Activated CD8-positive, alpha-beta memory T cell treated with anti-CD3 and anti-CD28 coated beads for 4 hours (primary cell): ENCODE results near the gene BTBD17.

Source experiments
- DNase-seq, 2 donors: peaks; one replicate each; pipeline ENCODE4 v3.0.0-alpha.2; 2020; ENCODE audit warnings: low read depth in 2 of 2

BTBD17 gene

DNA sequence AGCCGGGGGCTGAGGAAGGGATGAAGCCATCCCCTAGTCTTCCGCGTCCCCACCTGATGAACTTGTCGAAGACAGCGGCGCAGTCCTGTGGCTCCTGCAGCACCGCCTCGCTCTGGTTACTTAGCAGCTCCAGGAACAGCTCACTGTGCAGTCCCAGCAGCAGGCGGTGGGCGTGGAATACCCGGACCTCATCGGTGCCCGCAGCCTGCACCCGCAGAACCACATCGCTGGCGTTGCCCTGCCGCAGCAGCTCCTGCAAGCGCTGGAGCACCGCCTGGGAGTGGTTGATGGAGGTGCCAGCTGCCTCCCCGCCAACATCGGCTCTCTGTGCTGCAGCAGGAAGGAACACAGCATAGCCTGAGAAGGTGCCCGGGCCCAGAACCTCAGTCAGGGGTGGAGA, 1.8 kb downstream of the BTBD17 start:
- DNase-seq, result no peak

DNA sequence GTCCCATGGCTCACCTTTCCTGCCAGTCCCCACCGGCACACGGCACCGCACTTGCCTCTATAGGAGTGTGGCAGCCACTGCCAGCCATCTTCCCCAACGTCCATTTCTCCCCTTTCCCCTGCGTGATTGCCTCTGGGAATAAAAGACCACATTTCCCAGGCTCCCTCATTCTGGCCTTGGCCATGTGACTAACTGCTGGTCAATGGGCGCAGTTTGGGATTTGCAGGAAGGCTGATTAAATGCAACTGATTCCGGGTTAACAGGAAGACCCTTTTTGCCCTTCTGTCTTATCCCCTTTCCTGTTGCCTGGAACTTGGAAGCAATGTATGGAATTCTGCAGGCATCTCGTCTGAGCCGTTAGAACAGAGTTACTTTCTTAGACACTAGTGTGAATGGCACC, 3.0 kb downstream of the BTBD17 start:
- no peak for DNase-seq

DNA sequence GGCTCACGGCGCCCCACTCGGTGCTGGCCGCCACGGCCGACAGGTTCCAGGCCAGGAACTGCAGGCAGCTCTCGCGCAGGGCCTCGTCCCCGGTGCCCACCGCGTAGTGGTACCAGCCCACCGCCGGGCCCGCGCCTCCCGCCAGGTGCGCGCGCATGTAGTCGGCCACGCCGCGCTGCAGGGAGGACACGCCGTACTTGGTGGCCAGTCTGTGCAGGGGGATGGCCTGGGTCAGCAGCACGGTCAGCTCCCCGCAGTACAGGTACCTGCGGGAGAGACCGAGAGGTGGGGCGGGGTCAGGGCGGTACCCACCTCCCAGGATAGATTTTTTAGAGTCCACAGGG, 4.2 kb downstream of the BTBD17 start:
- DNase-seq, result no peak

DNA sequence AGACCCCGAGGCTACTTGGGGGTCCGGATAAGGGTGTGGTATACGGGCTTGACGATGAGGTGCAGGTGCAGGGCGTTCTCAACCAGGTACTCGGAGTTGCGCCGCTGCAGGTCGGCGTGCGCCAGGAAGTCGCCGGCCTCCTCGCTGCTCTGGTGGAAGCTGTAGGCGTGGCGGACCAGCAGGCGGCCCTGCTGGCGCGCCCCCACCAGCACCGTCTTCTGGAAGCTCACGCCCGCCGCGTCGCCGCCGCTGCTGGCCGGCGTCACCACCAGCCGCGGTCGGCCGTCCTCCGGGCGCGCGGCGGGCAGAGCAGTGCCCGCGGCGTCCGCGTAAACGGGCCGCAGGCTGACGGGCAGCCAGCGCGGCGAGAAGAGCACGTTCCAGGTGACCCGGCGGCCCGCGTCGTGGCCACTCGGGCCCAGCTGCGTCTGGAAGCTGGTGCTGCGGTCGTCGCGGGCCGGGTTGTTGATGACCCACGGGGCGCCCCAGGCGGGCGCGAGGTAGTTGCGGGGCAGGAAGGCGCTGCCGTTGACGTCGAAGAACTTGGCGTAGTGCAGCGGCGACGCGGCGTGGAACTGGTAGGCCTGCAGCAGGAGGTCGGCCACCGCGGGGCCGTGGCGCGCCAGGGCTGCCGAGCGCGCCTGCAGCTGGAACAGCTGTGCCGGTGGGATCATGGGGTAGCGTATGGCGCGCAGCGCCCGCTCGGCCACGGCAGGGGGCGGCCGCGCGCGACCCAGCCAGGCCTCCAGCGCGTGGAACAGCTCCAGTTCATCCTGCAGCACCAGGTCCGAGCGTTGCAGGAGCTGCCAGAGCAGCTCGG, 4.8 kb downstream of the BTBD17 start:
- DNase-seq, result no peak

DNA sequence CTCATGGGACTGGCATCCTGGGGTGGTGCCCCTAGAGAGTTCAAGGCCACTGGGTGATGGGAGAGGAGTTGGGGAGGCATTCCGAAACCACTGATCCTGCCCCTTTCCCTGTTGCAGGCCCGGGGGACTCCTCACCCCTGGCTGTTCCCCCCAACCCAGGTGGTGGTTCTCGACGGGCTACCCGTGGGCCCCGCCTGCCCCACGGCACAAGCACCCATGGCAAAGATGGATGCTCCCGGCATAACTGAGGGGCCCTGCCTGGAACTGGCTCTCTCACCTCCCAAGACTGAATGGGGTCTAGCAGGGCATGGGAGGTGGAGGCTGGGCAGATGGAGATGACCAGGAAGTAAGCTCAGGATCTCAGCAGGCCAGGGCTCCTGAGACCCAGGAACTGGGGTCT, 6.6 kb downstream of the BTBD17 start:
- no peak for DNase-seq

- no peak for DNase-seq
Measured at GRCh38 chr17:74354561-74354960, 7.1 kb downstream of the BTBD17 start.

- no peak for DNase-seq
Measured at GRCh38 chr17:74354123-74354522, 7.5 kb downstream of the BTBD17 start.

DNA sequence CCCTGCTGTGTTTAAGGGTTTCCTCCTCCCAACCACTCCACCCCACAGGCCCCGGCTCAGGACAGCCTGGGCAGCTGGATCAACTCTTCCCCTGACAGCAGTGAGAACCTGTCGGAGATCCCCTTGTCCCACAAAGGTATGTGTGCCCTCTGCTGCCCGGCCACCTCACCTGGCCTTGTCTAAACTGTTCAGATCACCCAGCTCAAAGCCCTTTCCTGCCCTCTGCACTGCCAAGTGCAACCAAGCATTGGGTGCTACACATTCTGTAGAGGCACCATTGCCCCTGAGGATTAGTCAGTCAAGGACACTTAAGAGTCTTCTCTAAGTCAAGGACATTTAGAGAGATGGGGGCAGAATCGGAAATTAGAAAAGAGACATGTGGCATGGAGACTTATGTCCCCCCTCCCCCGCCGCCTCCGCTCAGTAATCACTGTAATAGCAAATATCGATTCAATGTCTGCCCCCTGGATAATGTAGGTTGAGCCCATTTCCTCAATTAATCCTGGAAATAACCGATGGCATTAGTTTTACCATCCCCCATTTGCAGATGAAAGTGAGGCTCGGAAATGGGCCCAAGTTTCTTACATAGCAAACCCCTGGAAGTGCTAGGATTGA, 8.1 kb downstream of the BTBD17 start:
- DNase-seq, result no peak

DNA sequence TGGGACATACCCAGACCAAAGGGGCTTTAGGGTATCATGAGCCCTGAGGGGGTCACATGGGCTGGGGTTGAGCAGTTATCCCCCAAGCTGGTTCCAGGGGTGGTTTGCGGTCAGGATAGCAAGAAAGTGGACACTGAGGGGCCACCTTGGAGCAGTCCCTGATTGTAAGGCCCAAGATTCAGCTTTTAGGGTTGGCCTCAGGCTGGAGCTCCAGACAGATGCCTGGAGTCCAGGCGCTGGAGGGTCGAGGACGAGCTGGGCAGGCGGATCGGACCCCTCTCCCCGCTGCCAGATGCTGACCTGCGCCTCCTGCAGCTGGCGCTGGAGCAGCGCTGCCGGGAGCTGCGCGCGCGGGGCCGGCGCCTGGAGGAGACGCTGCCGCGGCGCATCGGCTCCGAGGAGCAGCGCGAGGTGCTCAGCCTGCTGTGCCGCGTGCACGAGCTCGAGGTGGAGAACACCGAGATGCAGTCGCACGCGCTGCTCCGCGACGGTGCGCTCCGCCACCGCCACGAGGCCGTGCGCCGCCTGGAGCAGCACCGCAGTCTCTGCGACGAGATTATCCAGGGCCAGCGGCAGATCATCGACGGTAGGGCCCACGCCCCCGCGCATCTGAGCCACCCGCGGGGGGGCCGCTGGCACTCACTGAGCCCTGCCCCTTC, 10.0 kb downstream of the BTBD17 start:
- DNase-seq, result no peak

- DNase-seq, result no peak
Measured at GRCh38 chr17:74350486-74350885, 11.2 kb downstream of the BTBD17 start.

- DNase-seq, result no peak
Measured at GRCh38 chr17:74349120-74349519, 12.5 kb downstream of the BTBD17 start.

GRCh38 chr17:74347646-74348045, 14.0 kb downstream of the BTBD17 start:
- no peak for DNase-seq

DNA sequence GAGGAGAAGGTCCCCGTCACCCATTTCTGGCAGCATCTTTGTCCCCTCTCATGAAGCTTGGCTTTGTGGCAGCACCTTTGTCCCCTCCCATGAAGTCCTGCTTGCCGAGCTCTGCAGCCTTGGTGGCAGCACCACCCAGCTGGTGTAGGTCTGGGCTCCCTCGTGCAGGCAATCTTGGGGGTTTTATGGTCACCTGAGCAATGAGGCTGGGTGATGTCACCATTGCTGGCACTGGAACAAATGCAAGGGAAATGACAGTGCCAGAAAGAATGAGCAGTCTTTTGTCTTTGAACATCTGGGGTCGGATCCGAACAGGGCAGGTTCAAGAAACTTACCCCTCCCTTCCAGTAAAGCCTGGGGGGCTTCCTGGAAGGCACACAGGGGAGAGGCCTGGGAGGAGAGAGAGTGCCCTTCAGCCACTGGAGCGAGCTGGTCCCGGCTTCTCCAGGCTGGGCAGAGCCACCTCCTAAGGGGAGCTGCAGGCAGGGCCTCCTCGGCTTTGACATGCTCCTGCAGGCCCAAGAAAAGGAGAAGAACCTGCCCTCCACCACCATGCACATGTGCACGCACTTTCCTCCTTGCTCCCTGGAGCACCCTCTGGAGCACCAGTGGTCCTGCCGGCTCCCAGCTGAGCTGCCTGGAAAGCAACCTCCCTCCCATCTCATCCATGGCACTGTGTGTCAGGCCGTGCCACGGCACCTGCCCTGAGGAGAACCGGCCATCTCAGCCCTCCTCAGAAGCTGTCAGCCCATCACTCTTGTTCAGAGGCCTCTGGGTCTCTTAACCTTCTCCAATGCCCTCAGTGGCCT, 16.0 kb downstream of the BTBD17 start:
- no peak for DNase-seq

DNA sequence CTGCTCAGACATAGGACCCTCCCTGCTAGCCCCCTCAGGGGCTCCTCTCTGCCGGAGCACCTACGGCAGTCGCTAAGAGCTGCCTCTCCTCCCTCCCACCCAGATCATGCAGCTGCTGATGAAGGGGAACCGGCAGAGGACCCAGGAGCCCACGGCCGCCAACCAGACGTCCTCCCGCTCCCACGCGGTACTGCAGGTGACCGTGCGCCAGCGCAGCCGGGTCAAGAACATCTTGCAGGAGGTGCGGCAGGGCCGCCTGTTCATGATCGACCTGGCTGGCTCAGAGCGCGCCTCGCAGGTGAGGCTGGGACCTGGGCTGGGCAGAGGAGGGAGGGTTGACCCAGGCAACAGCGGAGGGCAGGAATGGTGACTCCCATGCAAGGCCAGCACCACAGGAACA, 17.0 kb downstream of the BTBD17 start:
- no peak for DNase-seq

DNA sequence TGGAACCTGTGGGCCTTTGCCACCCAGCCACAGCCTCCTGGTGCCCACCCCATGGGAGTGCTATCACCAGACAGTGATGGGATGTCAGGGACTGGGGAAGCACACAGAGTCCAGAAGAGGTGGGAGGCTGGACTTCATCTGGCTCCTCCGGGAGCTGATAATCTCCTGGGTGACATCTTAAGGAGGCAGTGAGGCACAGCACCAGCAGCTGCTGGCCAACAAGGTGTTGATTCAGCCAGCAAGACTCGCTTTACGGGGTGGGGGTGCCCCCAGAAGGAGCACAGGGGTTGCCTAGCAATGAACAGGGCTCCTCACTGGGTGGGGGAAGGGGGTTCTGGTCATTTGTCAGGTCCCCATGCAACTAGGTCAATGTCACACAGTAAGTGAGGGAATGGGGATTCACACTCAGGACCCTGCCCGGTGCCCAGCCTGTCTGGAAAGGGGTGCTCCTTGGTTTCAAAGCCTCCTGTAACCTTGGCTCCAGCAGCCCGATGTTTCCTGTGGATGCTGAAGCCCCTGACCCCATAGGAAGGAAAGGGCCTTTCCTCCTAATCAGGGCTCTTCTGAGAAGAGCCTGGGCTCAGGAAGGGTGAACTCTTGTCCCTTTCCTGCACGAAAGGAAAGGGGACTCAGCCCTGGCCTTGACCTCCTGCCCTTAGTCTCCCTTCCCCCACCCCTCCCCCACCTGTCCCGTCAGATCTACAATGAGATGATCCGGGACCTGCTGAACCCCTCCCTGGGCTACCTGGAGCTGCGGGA, 18.0 kb downstream of the BTBD17 start:
- no peak for DNase-seq

DNA sequence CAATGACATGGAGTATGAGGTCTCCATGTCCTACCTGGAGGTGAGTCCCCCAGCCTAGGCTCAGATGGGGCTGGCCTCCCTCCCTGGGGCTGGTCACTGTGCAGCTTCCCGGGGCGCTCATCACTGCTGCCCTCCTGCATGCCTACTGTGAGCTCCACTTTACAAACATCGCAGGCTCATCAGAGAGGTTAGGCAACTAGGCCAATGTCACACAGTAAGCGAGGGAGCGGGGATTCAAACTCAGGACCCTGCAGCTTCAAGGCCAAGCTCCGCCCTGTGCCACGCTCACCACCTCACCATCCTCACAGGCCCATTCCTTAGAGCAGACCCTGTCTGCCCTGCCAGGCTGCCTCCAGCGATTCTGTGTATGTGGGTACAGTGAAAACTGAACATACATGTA, 18.5 kb downstream of the BTBD17 start:
- no peak for DNase-seq

GRCh38 chr17:74342224-74342623, 19.4 kb downstream of the BTBD17 start:
- no peak for DNase-seq

DNA sequence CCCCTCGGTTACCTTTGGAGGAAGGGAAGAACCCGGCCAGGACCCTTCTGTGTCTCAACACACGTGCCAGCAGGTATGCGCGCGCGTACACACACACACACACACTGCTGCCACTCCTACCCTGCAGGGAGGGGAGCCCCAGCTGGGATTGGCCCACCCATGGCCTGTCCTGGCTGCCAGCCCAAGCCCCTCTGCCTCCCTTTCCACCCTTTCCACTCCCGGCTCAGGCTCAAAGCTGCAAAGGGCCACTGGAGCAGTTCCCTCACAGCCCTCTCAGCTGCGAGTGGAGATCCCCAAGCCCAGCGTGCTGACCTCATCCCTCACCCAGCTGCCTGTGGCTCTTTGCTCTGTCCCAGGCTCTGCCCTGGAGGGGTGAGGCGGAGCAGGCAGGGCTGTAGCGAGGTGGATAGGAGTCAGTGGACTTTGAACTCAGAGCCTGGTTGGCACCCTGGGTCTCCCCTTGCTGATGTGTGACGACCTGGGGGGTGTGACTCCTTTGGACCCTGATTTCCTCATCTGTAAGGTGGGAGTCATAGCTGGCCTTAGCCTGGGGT, 21.1 kb downstream of the BTBD17 start:
- no peak for DNase-seq

- DNase-seq, result no peak
Measured at GRCh38 chr17:74339537-74340195, 22.0 kb downstream of the BTBD17 start.

- no peak for DNase-seq
Measured at GRCh38 chr17:74337834-74338500, 23.7 kb downstream of the BTBD17 start.
